ENCODE data around the gene TMEM132C. TPM values are rescaled to one million over a fixed set of nuclear protein-coding genes. Genes with fewer than 3 reads are reported as not detected.

The TMEM132C gene
- total and polyA plus RNA-seq, 2 of the 8 experiments (the other 6 are each of a cell fraction or from before 2014, with no cell fraction given) = 0.23 to 0.76 TPM

- TF ChIP-seq SP2 (IDR thresholded peaks at IDR 0.05; ENCODE audit: low read length) (no peak), POU5F1 (IDR thresholded peaks at IDR 0.05; ENCODE audit: low read depth, low read length) (no peak)
Observed at GRCh38 chr12:128269181-128269591, 2.2 kb downstream of the TMEM132C start (continued).
